Measurements from ENCODE around the gene FAM186B.

FAM186B gene

GRCh38 chr12:49577589-49578315 lies 27.7 kb downstream of the FAM186B start:
- POLR2A ChIA-PET, result no interaction called here
- H3K4me3 ChIP-seq (ENCODE audit: low read depth, low read length), result no peak overlapping the region
- CTCF ChIA-PET, result interaction anchor here (1.1 to 12.1 kb wide), 7 partner anchors 26 to 293 kb away, joined by 4 to 176 read pairs (median 12); no protein-coding TSS in a partner anchor
- TF ChIP-seq CTCF (IDR thresholded peaks at IDR 0.05; ENCODE audit: insufficient read depth, low read length, missing control alignments), result no peak
- no peak for DNase-seq (ENCODE audit: low read depth, low spot score)

- TF ChIP-seq CTCF (IDR thresholded peaks at IDR 0.05; ENCODE audit: insufficient read depth, low read length, missing control alignments), result no peak
- no peak for DNase-seq (ENCODE audit: low read depth, low spot score)
- CTCF ChIA-PET, result interaction anchor here (1.0 to 5.2 kb wide), 2 partner anchors 13 to 210 kb away, joined by 5 to 75 read pairs; no protein-coding TSS in a partner anchor
- H3K4me3 ChIP-seq (ENCODE audit: low read depth, low read length), result peak overlapping the region; percentile 100
- POLR2A ChIA-PET, result no interaction called here
These were observed 36.8 kb downstream of the FAM186B start for GRCh38 chr12:49568442-49569162.

- TF ChIP-seq CTCF (IDR thresholded peaks at IDR 0.05; ENCODE audit: insufficient read depth, low read length, missing control alignments), result no peak
- ChIA-PET CTCF (interaction anchor here (1.1 to 2.2 kb wide), 11 partner anchors 9 to 278 kb away, joined by 3 to 16 read pairs (median 4); partner anchors contain the start of gene C1QL4), POLR2A (interaction anchor here (0.9 to 1.2 kb wide), 3 partner anchors 9 to 61 kb away, joined by 3 to 4 read pairs (median 3); no protein-coding TSS in a partner anchor)
- peak; percentile 50 for DNase-seq (ENCODE audit: low read depth, low spot score)
- peak within 1 kb of the TSS; percentile 100 for H3K4me3 ChIP-seq (ENCODE audit: low read depth, low read length)
These were observed 37.6 kb downstream of the FAM186B start, which contains the start of gene MCRS1 for GRCh38 chr12:49567611-49568441. Gene MCRS1, minus strand, starts transcription at chr12:49568142. Its CDS starts 1,411 bp downstream, at chr12:49566731.

GRCh38 chr12:49567302-49567610 lies 38.2 kb downstream of the FAM186B start:
- TF ChIP-seq CTCF (IDR thresholded peaks at IDR 0.05; ENCODE audit: insufficient read depth, low read length, missing control alignments), result no peak
- peak overlapping the region; percentile 100 for H3K4me3 ChIP-seq (ENCODE audit: low read depth, low read length)
- CTCF ChIA-PET, result interaction anchor here (1.1 to 2.2 kb wide), 11 partner anchors 9 to 278 kb away, joined by 3 to 16 read pairs (median 4); partner anchors contain the start of gene C1QL4
- DNase-seq (ENCODE audit: low read depth, low spot score), result no peak
- POLR2A ChIA-PET, result interaction anchor here (0.9 to 1.2 kb wide), 3 partner anchors 8 to 60 kb away, joined by 3 to 4 read pairs (median 3); no protein-coding TSS in a partner anchor

- POLR2A ChIA-PET, result interaction anchor here (0.6 kb wide), 1 partner anchor 58 kb away, joined by 3 read pairs; no protein-coding TSS in a partner anchor
- H3K4me3 ChIP-seq (ENCODE audit: low read depth, low read length), result no peak overlapping the region
- no peak for TF ChIP-seq CTCF (IDR thresholded peaks at IDR 0.05; ENCODE audit: insufficient read depth, low read length, missing control alignments)
- DNase-seq (ENCODE audit: low read depth, low spot score), result no peak
- CTCF ChIA-PET, result interaction anchor here (1.2 to 2.2 kb wide), 8 partner anchors 9 to 277 kb away, joined by 3 to 16 read pairs (median 6); partner anchors contain the start of gene C1QL4
These were observed 39.1 kb downstream of the FAM186B start for GRCh38 chr12:49566361-49566760.
